ENCODE results near the gene TF.
"Not testable (repeated sequence)": the region's sequence is repeated elsewhere in the genome, so short reads cannot be mapped to it uniquely, and the experiment has no call there.

The TF gene

DNA sequence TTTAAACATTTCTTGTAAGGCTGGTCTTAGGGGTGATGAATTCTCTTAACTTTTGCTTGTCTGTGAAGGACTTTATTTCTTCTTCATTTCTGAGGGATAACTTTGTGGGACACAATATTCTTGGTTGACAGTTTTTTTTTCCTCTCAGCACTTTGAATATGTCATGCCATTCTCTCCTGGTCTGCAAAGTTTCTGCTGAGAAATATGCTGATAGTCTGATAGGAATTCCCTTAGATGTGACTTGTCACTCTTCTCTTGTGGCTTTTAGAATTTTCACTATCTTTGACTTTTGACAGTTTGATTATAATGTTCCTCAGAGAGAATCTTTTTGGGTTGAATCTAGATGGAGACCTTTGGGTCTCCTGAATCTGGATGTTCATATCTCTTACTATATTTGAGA lies 23.3 kb upstream of the TF start:
- Histone ChIP-seq H3K9me3 (ENCODE audit: insufficient read depth, low read length) (peaks cover 41% of the 10 kb centered on the region), H3K4me1 (ENCODE audit: insufficient read depth, insufficient read length) (no peaks in the 10 kb centered on the region), H3K4me3 (ENCODE audit: insufficient read length, low read depth) (no peak overlapping the region), H3K9ac (ENCODE audit: insufficient read length, low read depth) (no peak overlapping the region), H3K36me3 (ENCODE audit: insufficient read depth, insufficient read length, low read length) (no peaks in the 10 kb centered on the region), H3K27me3 (ENCODE audit: insufficient read depth, insufficient read length) (no peaks in the 10 kb centered on the region)
- no peak for TF ChIP-seq SUZ12 (IDR thresholded peaks at IDR 0.05; ENCODE audit: extremely low read depth, insufficient read depth, insufficient read length)
- no peak for TF ChIP-seq ZNF274 (IDR thresholded peaks at IDR 0.05; ENCODE audit: low read depth, low read length)
- no peak for TF ChIP-seq YY1 (IDR thresholded peaks at IDR 0.05; ENCODE audit: insufficient read depth, insufficient read length)
- no peak for DNase-seq (ENCODE audit: low read depth, low spot score)

DNA sequence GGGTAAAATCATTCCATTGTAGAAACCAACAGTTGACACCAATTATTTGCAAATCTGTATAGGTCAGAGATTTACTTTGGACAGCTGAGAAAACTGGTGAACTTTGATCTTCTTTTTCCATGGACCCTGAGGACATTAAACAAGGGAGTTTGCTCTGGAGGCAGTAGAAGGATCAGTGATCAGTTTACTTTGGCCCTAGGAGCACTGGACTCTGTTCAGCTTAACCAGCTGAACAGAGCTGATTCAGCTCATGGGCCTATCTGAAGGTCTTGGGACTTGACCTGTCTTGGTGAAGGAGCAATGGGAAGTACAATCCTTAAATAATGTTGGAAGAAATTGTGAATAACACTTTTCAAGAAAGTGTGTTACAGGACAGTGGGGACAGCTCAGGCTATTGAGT lies 15.2 kb upstream of the TF start:
- Histone ChIP-seq H3K36me3 (ENCODE audit: insufficient read depth, insufficient read length, low read length) (no peaks in the 10 kb centered on the region), H3K27me3 (ENCODE audit: insufficient read depth, insufficient read length) (no peaks in the 10 kb centered on the region), H3K4me1 (ENCODE audit: insufficient read depth, insufficient read length) (no peaks in the 10 kb centered on the region), H3K4me3 (ENCODE audit: insufficient read length, low read depth) (no peak overlapping the region), H3K9me3 (ENCODE audit: insufficient read depth, low read length) (peaks cover 33% of the 10 kb centered on the region), H3K9ac (ENCODE audit: insufficient read length, low read depth) (no peak overlapping the region)
- DNase-seq (ENCODE audit: low read depth, low spot score): no peak
- no peak for TF ChIP-seq SUZ12 (IDR thresholded peaks at IDR 0.05; ENCODE audit: extremely low read depth, insufficient read depth, insufficient read length)
- TF ChIP-seq ZNF274 (IDR thresholded peaks at IDR 0.05; ENCODE audit: low read depth, low read length): no peak
- no peak for TF ChIP-seq YY1 (IDR thresholded peaks at IDR 0.05; ENCODE audit: insufficient read depth, insufficient read length)

DNA sequence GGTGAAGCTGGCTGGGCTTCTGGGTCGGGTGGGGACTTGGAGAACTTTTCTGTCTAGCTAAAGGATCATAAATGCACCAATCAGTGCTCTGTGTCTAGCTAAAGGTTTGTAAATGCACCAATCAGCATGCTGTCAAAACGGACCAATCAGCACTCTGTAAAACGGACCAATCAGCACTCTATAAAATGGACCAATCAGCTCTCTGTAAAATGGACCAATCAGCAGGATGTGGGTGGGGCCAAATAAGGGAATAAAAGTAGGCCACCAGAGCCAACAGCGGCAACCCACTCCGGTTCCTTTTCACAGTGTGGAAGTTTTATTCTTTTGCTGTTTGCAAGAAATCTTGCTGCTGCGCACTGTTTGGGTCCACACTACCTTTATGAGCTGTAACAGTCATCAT lies 14.0 kb upstream of the TF start:
- DNase-seq (ENCODE audit: low read depth, low spot score); H3K4me3 ChIP-seq (ENCODE audit: insufficient read length, low read depth); H3K36me3 ChIP-seq (ENCODE audit: insufficient read depth, insufficient read length, low read length); H3K4me1 ChIP-seq (ENCODE audit: insufficient read depth, insufficient read length); H3K27me3 ChIP-seq (ENCODE audit: insufficient read depth, insufficient read length); H3K9ac ChIP-seq (ENCODE audit: insufficient read length, low read depth): not testable (repeated sequence)
- H3K9me3 ChIP-seq (ENCODE audit: insufficient read depth, low read length): peaks cover 33% of the 10 kb centered on the region

DNA sequence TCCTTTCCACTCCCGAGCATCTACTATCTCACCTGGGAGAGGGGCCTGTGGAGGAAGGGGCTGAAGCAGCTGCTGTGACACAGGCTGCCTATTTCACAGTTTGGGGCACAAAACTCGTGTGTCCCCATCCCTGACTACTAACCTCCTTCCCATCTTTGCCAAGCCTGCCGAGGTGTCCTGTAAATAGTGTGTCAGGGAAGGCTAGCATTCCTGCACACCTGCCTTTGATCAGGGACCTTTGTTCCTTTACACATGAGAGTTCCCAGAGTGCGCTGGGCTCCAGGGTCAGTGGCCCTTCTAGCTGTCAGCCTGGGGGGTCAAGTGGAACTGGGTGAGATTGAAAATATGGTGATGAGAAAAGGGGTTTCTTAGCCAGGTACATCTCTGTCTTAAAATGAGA lies 13.0 kb upstream of the TF start:
- no peak for DNase-seq (ENCODE audit: low read depth, low spot score)
- TF ChIP-seq SUZ12 (IDR thresholded peaks at IDR 0.05; ENCODE audit: extremely low read depth, insufficient read depth, insufficient read length) (no peak), YY1 (IDR thresholded peaks at IDR 0.05; ENCODE audit: insufficient read depth, insufficient read length) (no peak), ZNF274 (IDR thresholded peaks at IDR 0.05; ENCODE audit: low read depth, low read length) (no peak)
- H3K4me3 ChIP-seq (ENCODE audit: insufficient read length, low read depth): no peak overlapping the region
- H3K27me3 ChIP-seq (ENCODE audit: insufficient read depth, insufficient read length): no peaks in the 10 kb centered on the region
- no peak overlapping the region for H3K9ac ChIP-seq (ENCODE audit: insufficient read length, low read depth)
- peaks cover 33% of the 10 kb centered on the region for H3K9me3 ChIP-seq (ENCODE audit: insufficient read depth, low read length)
- H3K36me3 ChIP-seq (ENCODE audit: insufficient read depth, insufficient read length, low read length): no peaks in the 10 kb centered on the region
- H3K4me1 ChIP-seq (ENCODE audit: insufficient read depth, insufficient read length): no peaks in the 10 kb centered on the region

DNA sequence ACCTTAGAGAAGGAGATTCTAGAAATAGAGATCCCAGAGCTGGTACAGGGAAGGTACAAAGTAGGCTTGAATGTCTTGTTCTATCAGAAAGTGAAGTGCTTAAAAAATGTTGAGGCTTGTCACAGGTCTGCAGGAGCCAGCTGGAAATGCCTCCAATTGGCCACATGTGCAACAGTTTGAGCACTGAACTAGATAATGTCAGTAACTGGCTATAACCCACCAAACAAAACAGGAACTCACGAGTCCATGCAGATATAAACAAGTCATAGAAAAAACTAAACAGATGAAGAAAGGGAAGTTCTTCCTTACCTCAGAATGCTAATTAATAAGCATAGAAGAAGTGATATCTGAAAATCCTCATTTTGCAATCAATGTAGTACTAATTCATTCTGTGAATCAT lies 11.9 kb upstream of the TF start:
- TF ChIP-seq ZNF274 (IDR thresholded peaks at IDR 0.05; ENCODE audit: low read depth, low read length): no peak
- no peak for TF ChIP-seq SUZ12 (IDR thresholded peaks at IDR 0.05; ENCODE audit: extremely low read depth, insufficient read depth, insufficient read length)
- TF ChIP-seq YY1 (IDR thresholded peaks at IDR 0.05; ENCODE audit: insufficient read depth, insufficient read length): no peak
- H3K4me3 ChIP-seq (ENCODE audit: insufficient read length, low read depth): no peak overlapping the region
- no peaks in the 10 kb centered on the region for H3K36me3 ChIP-seq (ENCODE audit: insufficient read depth, insufficient read length, low read length)
- no peak for DNase-seq (ENCODE audit: low read depth, low spot score)
- no peaks in the 10 kb centered on the region for H3K27me3 ChIP-seq (ENCODE audit: insufficient read depth, insufficient read length)
- no peak overlapping the region for H3K9ac ChIP-seq (ENCODE audit: insufficient read length, low read depth)
- peaks cover 28% of the 10 kb centered on the region for H3K9me3 ChIP-seq (ENCODE audit: insufficient read depth, low read length)
- no peaks in the 10 kb centered on the region for H3K4me1 ChIP-seq (ENCODE audit: insufficient read depth, insufficient read length)

DNA sequence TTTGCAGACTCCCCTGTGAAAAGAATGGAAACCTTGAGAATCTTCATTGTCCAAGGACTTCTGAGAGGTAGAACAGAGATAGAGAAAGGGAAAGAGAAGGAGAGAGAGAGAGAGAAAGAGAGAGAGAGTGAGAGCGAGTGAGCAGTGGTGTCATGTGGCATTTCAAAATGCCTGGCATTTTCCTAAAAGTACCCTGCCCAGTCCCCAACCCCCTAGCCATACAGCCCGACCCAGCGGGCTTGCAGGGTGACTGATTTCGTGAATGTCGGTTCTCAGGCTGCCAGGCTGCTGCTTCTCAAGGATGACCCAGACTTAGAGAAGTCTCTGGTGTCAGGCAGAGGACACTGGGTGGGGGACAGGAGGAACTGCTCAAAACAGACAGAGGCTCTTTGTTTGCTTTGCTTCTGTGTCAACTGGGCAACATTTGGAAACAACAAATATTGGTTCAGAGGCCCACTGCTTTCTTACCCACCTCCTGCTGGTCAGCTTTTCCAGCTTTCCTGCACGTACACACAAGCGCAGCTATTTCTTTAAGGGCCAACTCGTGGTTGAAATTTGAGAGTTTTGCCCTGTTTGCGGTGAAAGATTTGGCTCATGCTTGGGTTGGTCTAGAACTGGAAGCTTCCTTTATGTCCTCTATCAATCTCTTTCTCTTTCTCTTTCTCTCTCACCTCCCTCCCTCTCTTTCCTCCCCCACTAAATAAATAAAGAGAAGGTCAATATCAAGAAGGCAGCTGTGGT lies 3.7 kb upstream of the TF start:
- TF ChIP-seq SUZ12 (IDR thresholded peaks at IDR 0.05; ENCODE audit: extremely low read depth, insufficient read depth, insufficient read length) (no peak), YY1 (IDR thresholded peaks at IDR 0.05; ENCODE audit: insufficient read depth, insufficient read length) (no peak), ZNF274 (IDR thresholded peaks at IDR 0.05; ENCODE audit: low read depth, low read length) (no peak)
- H3K4me3 ChIP-seq (ENCODE audit: insufficient read length, low read depth): no peak overlapping the region
- H3K4me1 ChIP-seq (ENCODE audit: insufficient read depth, insufficient read length): no peaks in the 10 kb centered on the region
- DNase-seq (ENCODE audit: low read depth, low spot score): no peak
- H3K27me3 ChIP-seq (ENCODE audit: insufficient read depth, insufficient read length): peaks cover 34% of the 10 kb centered on the region
- H3K36me3 ChIP-seq (ENCODE audit: insufficient read depth, insufficient read length, low read length): no peaks in the 10 kb centered on the region
- no peak overlapping the region for H3K9ac ChIP-seq (ENCODE audit: insufficient read length, low read depth)
- H3K9me3 ChIP-seq (ENCODE audit: insufficient read depth, low read length): no peaks in the 10 kb centered on the region

DNA sequence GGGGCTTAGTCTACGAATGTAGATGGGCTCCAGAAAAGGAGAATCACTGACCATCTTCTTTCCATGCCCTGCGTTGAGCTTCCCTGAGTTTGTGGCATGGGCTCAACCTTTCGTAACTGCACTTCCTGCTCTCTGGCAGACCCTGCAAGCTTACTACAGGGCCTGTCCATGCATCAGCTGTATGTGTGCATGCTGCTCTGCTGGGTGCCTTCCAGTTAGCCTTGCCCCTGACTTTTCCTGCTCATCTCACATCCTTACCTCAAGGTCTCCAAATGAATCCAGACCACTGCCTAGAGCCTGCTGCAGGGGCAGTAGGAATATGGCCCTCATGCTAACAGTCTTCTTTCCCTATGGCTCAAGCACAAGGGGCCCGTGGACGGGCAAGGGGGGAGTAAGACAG lies 2.0 kb upstream of the TF start:
- Histone ChIP-seq H3K9ac (ENCODE audit: insufficient read length, low read depth) (no peak overlapping the region), H3K27me3 (ENCODE audit: insufficient read depth, insufficient read length) (peaks cover 38% of the 10 kb centered on the region), H3K9me3 (ENCODE audit: insufficient read depth, low read length) (no peaks in the 10 kb centered on the region), H3K36me3 (ENCODE audit: insufficient read depth, insufficient read length, low read length) (no peaks in the 10 kb centered on the region), H3K4me3 (ENCODE audit: insufficient read length, low read depth) (no peak overlapping the region), H3K4me1 (ENCODE audit: insufficient read depth, insufficient read length) (no peaks in the 10 kb centered on the region)
- DNase-seq (ENCODE audit: low read depth, low spot score): no peak
- no peak for TF ChIP-seq YY1 (IDR thresholded peaks at IDR 0.05; ENCODE audit: insufficient read depth, insufficient read length)
- no peak for TF ChIP-seq ZNF274 (IDR thresholded peaks at IDR 0.05; ENCODE audit: low read depth, low read length)
- no peak for TF ChIP-seq SUZ12 (IDR thresholded peaks at IDR 0.05; ENCODE audit: extremely low read depth, insufficient read depth, insufficient read length)
